Brain microvascular endothelial cell (primary cell): ENCODE measurements around the gene IFNAR1.

Experiments used
- DNase-seq: peaks from one replicate; pipeline ENCODE4 v3.0.0-alpha.2; 2020
- H3K27ac ChIP-seq: fragments of 250-450 bp; sonication (Bioruptor Pico); 2 replicates; pipeline ENCODE4 v1.5.1; 2020; ENCODE audit warnings: mild to moderate bottlenecking, moderate library complexity
- H3K27me3 ChIP-seq: fragments of 250-450 bp; sonication (Bioruptor Pico); replicated peaks from 2 replicates; pipeline ENCODE4 v1.5.1; 2020; ENCODE audit warnings: mild to moderate bottlenecking
- H3K36me3 ChIP-seq: fragments of 250-450 bp; sonication (Bioruptor Pico); replicated peaks from 2 replicates; pipeline ENCODE4 v1.5.1; 2020; ENCODE audit warnings: mild to moderate bottlenecking
- H3K4me3 ChIP-seq: 2 replicates; pipeline ENCODE4 v1.5.1; 2011; ENCODE audit warnings: low read depth, mild to moderate bottlenecking, control low read depth, low read length, moderate library complexity
- CTCF ChIP-seq: IDR thresholded peaks from 2 replicates; pipeline ENCODE4 v1.5.1; 2011; ENCODE audit warnings: low read depth, mild to moderate bottlenecking, moderate library complexity, low read length, control low read depth, inconsistent platforms; ENCODE audit errors: missing control alignments
- in situ Hi-C: cut with HindIII; loops from 2 replicates; pipeline ENCODE4 v1.10.0; 2017; ENCODE audit warnings: low sequenced_read_pairs, low pct_ligation_motif_present

IFNAR1 gene

GRCh38 chr21:33355996-33356395, 31.2 kb downstream of the IFNAR1 start:
- DNase-seq = peak; percentile 13
- Histone ChIP-seq H3K27ac (no peak overlapping the region), H3K4me3 (no peak overlapping the region), H3K36me3 (peaks cover 13% of the 10 kb centered on the region), H3K27me3 (no peaks in the 10 kb centered on the region)
- in situ Hi-C loops = no loop called here
- TF ChIP-seq CTCF = no peak

GRCh38 chr21:33357177-33357576, 32.4 kb downstream of the IFNAR1 start:
- no peak for TF ChIP-seq CTCF
- no peak overlapping the region for H3K4me3 ChIP-seq
- in situ Hi-C loops = no loop called here
- DNase-seq = no peak
- H3K27ac ChIP-seq = no peak overlapping the region
- peaks cover 11% of the 10 kb centered on the region for H3K36me3 ChIP-seq
- no peaks in the 10 kb centered on the region for H3K27me3 ChIP-seq

GRCh38 chr21:33359446-33359845, 34.7 kb downstream of the IFNAR1 start:
- in situ Hi-C loops = no loop called here
- Histone ChIP-seq H3K27me3 (no peaks in the 10 kb centered on the region), H3K36me3 (peaks cover 11% of the 10 kb centered on the region), H3K4me3 (no peak overlapping the region), H3K27ac (no peak overlapping the region)
- DNase-seq = no peak
- no peak for TF ChIP-seq CTCF

- Histone ChIP-seq H3K36me3 (peaks cover 11% of the 10 kb centered on the region), H3K27ac (peak overlapping the region; percentile 49), H3K27me3 (no peaks in the 10 kb centered on the region), H3K4me3 (no peak overlapping the region)
- TF ChIP-seq CTCF = no peak
- DNase-seq = peak; percentile 51
- in situ Hi-C loops = no loop called here
Measured at GRCh38 chr21:33360281-33360680, 35.5 kb downstream of the IFNAR1 start.

- peak; percentile 96 for TF ChIP-seq CTCF
- peaks cover 5% of the 10 kb centered on the region for H3K36me3 ChIP-seq
- in situ Hi-C loops = no loop called here
- no peaks in the 10 kb centered on the region for H3K27me3 ChIP-seq
- H3K4me3 ChIP-seq = no peak overlapping the region
- peak overlapping the region; percentile 49 for H3K27ac ChIP-seq
- DNase-seq = peak; percentile 67
Measured at GRCh38 chr21:33360881-33361602, 36.3 kb downstream of the IFNAR1 start.
